GM21528 (cell line): ENCODE results near the gene GRIK5.
"Not testable (repeated sequence)": the region's sequence is repeated elsewhere in the genome, so short reads cannot be mapped to it uniquely, and the experiment has no call there.

ENCODE experiments used
- ATAC-seq: cut with Tn5 transposase; IDR thresholded peaks from one replicate; pipeline ENCODE4 v1.9.1; 2021; ENCODE audit warnings: mild to moderate bottlenecking, moderate library complexity; ENCODE audit not compliant: unreplicated experiment, low FRiP score

Gene GRIK5

GRCh38 chr19:42053037-42053935 is 16.7 kb downstream of the GRIK5 start:
- no peak for ATAC-seq

- no peak for ATAC-seq
Measured at GRCh38 chr19:42052241-42052863, 17.7 kb downstream of the GRIK5 start.

GRCh38 chr19:42051166-42052115 is 18.6 kb downstream of the GRIK5 start:
- no peak for ATAC-seq

- no peak for ATAC-seq
Measured at GRCh38 chr19:42048992-42049391, 21.0 kb downstream of the GRIK5 start.

GRCh38 chr19:42045575-42045974 is 24.4 kb downstream of the GRIK5 start:
- no peak for ATAC-seq

GRCh38 chr19:42042455-42043170 is 27.4 kb downstream of the GRIK5 start:
- ATAC-seq: no peak

- ATAC-seq: not testable (repeated sequence)
Measured at GRCh38 chr19:42040491-42040890, 29.5 kb downstream of the GRIK5 start.

GRCh38 chr19:42040031-42040430 is 30.0 kb downstream of the GRIK5 start:
- no peak for ATAC-seq

- no peak for ATAC-seq
Measured at GRCh38 chr19:42038666-42039065, 31.3 kb downstream of the GRIK5 start.

- ATAC-seq: no peak
Measured at GRCh38 chr19:42037649-42038048, 32.4 kb downstream of the GRIK5 start.

GRCh38 chr19:42034640-42035391 is 35.2 kb downstream of the GRIK5 start:
- not testable (repeated sequence) for ATAC-seq

- ATAC-seq: no peak
Measured at GRCh38 chr19:42033413-42033812, 36.6 kb downstream of the GRIK5 start.

GRCh38 chr19:42032431-42032830 is 37.6 kb downstream of the GRIK5 start:
- ATAC-seq: no peak

- no peak for ATAC-seq
Measured at GRCh38 chr19:42030645-42031440, 39.2 kb downstream of the GRIK5 start.

GRCh38 chr19:42028304-42029216 is 41.4 kb downstream of the GRIK5 start:
- no peak for ATAC-seq

GRCh38 chr19:42024622-42025111 is 45.3 kb downstream of the GRIK5 start:
- ATAC-seq: no peak

GRCh38 chr19:42023943-42024260 is 46.1 kb downstream of the GRIK5 start:
- ATAC-seq: no peak
